Caco-2 (cell line): ENCODE results near the gene TPM4. TPM values are rescaled to one million over a fixed set of nuclear protein-coding genes. Genes with fewer than 3 reads are reported as not detected.

Source experiments
- BruUV-seq: library from RNA; stranded (reverse); fragments of 400-500 nt; replicated peaks from 2 replicates; lab custom pipeline; 2021; lab: Mats Ljungman, UMichigan
- CTCF ChIA-PET: fragments of 300-600 bp; sonication (Branson Sonifier 250); formaldehyde crosslinking; loops from one replicate; lab custom pipeline; 2022; ENCODE audit warnings: antibody characterized with exemption; lab: Charles Lee
- POLR2A ChIA-PET: fragments of 300-600 bp; sonication (Branson Sonifier 250); formaldehyde crosslinking; loops from one replicate; lab custom pipeline; 2022; ENCODE audit warnings: antibody characterized with exemption; lab: Charles Lee
- DNase-seq, 2 experiments: peaks; one replicate each; pipeline versions ENCODE4 v3.0.0 to v3.0.0-alpha.2; 2020 to 2022
- H3K27me3 ChIP-seq: replicated peaks from 2 replicates; pipeline ENCODE4 v1.6.0; 2011; ENCODE audit warnings: low read length; ENCODE audit not compliant: control insufficient read depth, insufficient read depth
- H3K36me3 ChIP-seq: 2 replicates; pipeline ENCODE4 v1.5.1; 2011; ENCODE audit warnings: low read length; ENCODE audit not compliant: control insufficient read depth, insufficient read depth
- H3K4me1 ChIP-seq: fragments of 250-450 bp; sonication (Bioruptor Pico); 2 replicates; pipeline ENCODE4 v1.5.1; 2020; ENCODE audit warnings: mild to moderate bottlenecking
- H3K4me3 ChIP-seq: 2 replicates; pipeline ENCODE4 v1.5.1; 2011; ENCODE audit warnings: low read depth, mild to moderate bottlenecking, control low read depth, low read length
- H3K9me3 ChIP-seq: fragments of 250-450 bp; sonication (Bioruptor Pico); 2 replicates; pipeline ENCODE4 v1.5.1; 2020; ENCODE audit warnings: mild to moderate bottlenecking, moderate library complexity
- H3K27ac Mint-ChIP-seq: one replicate; pipeline ENCODE4 v1.8.0; 2022; ENCODE audit warnings: mixed read lengths; ENCODE audit not compliant: unreplicated experiment
- H3K27me3 Mint-ChIP-seq: one replicate; pipeline ENCODE4 v1.8.0; 2022; ENCODE audit warnings: mixed read lengths; ENCODE audit not compliant: insufficient read depth, unreplicated experiment
- H3K36me3 Mint-ChIP-seq: one replicate; pipeline ENCODE4 v1.8.0; 2022; ENCODE audit warnings: mild to moderate bottlenecking, mixed read lengths; ENCODE audit not compliant: insufficient read depth, unreplicated experiment
- H3K4me1 Mint-ChIP-seq: one replicate; pipeline ENCODE4 v1.8.0; 2022; ENCODE audit warnings: low read depth, mixed read lengths; ENCODE audit not compliant: unreplicated experiment
- H3K4me3 Mint-ChIP-seq: one replicate; pipeline ENCODE4 v1.8.0; 2022; ENCODE audit warnings: mild to moderate bottlenecking, moderate library complexity, mixed read lengths; ENCODE audit not compliant: unreplicated experiment
- H3K9me3 Mint-ChIP-seq: one replicate; pipeline ENCODE4 v1.8.0; 2022; ENCODE audit warnings: mixed read lengths; ENCODE audit not compliant: unreplicated experiment
- intact Hi-C: fragments of 100-400 bp; cut with micrococcal nuclease; formaldehyde crosslinking; loops from one replicate; pipeline ENCODE4 v1.10.0; 2022; ENCODE audit not compliant: unreplicated experiment
- total RNA-seq: library from RNA; stranded (reverse); gene quantifications from 2 replicates; pipeline ENCODE4 v1.2.3, GENCODE V29; 2022
- TF ChIP-seq, protein P1 (sequence below), 2 experiments: fragments of 200-600 bp in 1 of 2; IDR thresholded peaks; 1 replicate in 1 of 2; 2 replicates in 1 of 2; pipeline versions ENCODE4 v1.5.1 to v1.8.0; 2011 to 2022; ENCODE audit warnings: antibody characterized with exemption in 1 of 2, control low read depth in 1 of 2, inconsistent platforms in 1 of 2, low read depth in 1 of 2, low read length in 1 of 2, mild to moderate bottlenecking in 1 of 2, moderate library complexity in 1 of 2; ENCODE audit not compliant: insufficient read depth in 1 of 2, severe bottlenecking in 1 of 2, unreplicated experiment in 1 of 2

The TPM4 gene
- total RNA-seq, 1 experiment from 2014 or later, result 368 TPM

DNA sequence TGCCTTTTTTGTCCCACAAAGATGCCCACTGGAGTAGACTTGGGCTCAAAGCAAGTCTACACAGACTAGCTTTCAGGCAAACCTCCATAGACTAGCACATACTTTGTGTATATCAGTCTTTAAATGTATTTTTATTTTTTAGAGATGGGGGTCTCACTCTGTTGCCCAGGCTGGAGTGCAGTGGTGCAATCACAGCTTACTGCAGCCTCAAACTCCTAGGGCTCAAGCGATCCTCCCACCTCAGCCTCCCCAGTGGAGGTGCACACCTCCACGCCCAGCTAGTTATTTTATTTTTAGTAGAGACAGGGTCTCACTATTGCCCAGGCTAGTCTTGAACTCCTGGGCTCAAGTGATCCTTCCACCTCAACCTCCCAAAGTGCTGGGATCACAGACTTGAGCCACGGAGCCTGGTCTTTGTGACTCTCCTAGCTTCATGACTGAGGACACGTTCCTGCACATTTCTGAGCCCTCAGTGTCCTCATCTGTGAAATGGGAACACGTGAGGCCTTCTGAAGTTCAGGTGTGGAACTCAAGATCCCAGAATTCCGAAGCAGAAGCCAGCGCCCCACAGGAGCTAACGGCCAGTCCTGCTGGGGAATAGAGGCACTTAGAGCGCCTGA, 5.1 kb upstream of the TPM4 start:
- H3K4me1 ChIP-seq, result 0 out of 2 replicates have a peak, but pooled peaks cover 4% of the 10 kb centered on the region
- Mint-ChIP-seq H3K27me3 (no peaks in the 10 kb centered on the region), H3K27ac (no peak overlapping the region), H3K36me3 (peaks cover 15% of the 10 kb centered on the region), H3K4me3 (no peak overlapping the region), H3K9me3 (no peaks in the 10 kb centered on the region), H3K4me1 (peaks cover 7% of the 10 kb centered on the region)
- TF ChIP-seq, protein P1, sequence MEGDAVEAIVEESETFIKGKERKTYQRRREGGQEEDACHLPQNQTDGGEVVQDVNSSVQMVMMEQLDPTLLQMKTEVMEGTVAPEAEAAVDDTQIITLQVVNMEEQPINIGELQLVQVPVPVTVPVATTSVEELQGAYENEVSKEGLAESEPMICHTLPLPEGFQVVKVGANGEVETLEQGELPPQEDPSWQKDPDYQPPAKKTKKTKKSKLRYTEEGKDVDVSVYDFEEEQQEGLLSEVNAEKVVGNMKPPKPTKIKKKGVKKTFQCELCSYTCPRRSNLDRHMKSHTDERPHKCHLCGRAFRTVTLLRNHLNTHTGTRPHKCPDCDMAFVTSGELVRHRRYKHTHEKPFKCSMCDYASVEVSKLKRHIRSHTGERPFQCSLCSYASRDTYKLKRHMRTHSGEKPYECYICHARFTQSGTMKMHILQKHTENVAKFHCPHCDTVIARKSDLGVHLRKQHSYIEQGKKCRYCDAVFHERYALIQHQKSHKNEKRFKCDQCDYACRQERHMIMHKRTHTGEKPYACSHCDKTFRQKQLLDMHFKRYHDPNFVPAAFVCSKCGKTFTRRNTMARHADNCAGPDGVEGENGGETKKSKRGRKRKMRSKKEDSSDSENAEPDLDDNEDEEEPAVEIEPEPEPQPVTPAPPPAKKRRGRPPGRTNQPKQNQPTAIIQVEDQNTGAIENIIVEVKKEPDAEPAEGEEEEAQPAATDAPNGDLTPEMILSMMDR (IDR thresholded peaks at IDR 0.05; ENCODE audit: insufficient read depth in 1 of 2, low read depth in 1 of 2, low read length in 1 of 2, severe bottlenecking in 1 of 2, unreplicated experiment in 1 of 2), result no peak
- ChIA-PET POLR2A (no interaction called here), CTCF (interaction anchor here (0.6 kb wide), 1 partner anchor 89 kb away, joined by 5 read pairs; no protein-coding TSS in a partner anchor)
- H3K36me3 ChIP-seq, result no peaks in the 10 kb centered on the region
- H3K27me3 ChIP-seq, result no peaks in the 10 kb centered on the region
- H3K9me3 ChIP-seq, result no peaks in the 10 kb centered on the region
- H3K4me3 ChIP-seq, result no peak overlapping the region
- BruUV-seq, result no TSS peak
- intact Hi-C loops, result no loop called here
- DNase-seq, result no peak

DNA sequence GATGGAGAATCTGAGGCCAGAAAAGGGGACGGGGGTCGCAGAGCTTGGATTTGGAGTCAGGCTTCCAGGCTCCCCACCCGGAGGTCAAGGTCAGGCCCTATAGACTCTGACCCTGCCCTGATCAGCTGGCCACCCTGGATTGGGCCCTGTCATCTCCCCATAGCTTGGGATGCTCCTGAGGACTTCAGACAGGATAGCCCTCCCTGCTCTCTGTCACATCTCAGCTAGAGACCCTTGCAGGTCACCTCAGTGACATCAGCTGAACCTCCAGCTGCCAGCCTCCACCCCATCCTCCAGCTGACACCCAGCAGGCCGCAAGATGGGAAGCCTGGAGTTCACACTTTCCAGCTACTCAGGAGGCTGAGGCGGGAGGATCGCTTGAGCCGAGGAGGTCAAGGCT, 2.8 kb upstream of the TPM4 start:
- intact Hi-C loops, result no loop called here
- no TSS peak for BruUV-seq
- ChIA-PET POLR2A (interaction anchor here (0.6 kb wide), 1 partner anchor 15 kb away, joined by 8 read pairs; no protein-coding TSS in a partner anchor), CTCF (interaction anchor here (1.1 kb wide), 1 partner anchor 112 kb away, joined by 3 read pairs; the partner anchor contains the start of gene FAM32A)
- H3K4me1 Mint-ChIP-seq, result peaks cover 8% of the 10 kb centered on the region
- no peak for DNase-seq
- no peak overlapping the region for H3K27ac Mint-ChIP-seq
- Histone ChIP-seq H3K27me3 (no peaks in the 10 kb centered on the region), H3K4me3 (no peak overlapping the region), H3K4me1 (0 out of 2 replicates have a peak, but pooled peaks cover 6% of the 10 kb centered on the region), H3K36me3 (no peaks in the 10 kb centered on the region), H3K9me3 (no peaks in the 10 kb centered on the region)
- H3K36me3 Mint-ChIP-seq, result peaks cover 29% of the 10 kb centered on the region
- H3K4me3 Mint-ChIP-seq, result no peak overlapping the region
- no peaks in the 10 kb centered on the region for H3K9me3 Mint-ChIP-seq
- TF ChIP-seq, protein P1 (IDR thresholded peaks at IDR 0.05; ENCODE audit: insufficient read depth in 1 of 2, low read depth in 1 of 2, low read length in 1 of 2, severe bottlenecking in 1 of 2, unreplicated experiment in 1 of 2), result no peak
- H3K27me3 Mint-ChIP-seq, result no peaks in the 10 kb centered on the region

DNA sequence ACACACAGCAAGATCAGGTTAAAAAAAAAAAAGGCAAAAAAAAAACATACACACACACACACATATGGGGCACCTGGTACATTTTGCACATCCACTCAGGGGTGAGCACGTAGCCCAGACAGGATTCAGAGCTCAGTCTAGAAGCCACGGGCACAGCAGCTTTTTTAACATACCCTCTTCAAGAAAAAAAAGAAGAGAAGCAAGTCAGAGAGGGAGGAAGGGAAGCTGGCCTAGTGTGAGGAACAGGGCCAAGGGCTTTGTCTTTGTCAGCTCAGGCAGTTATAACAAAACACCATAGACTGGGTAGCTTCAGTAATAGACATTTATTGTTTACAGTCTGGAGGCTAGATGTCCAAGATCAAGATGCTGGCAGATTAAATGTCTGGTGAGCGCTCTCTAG, 2.3 kb upstream of the TPM4 start:
- ChIA-PET POLR2A (interaction anchor here (0.6 kb wide), 1 partner anchor 15 kb away, joined by 8 read pairs; no protein-coding TSS in a partner anchor), CTCF (interaction anchor here (1.1 kb wide), 1 partner anchor 111 kb away, joined by 3 read pairs; the partner anchor contains the start of gene FAM32A)
- peaks cover 34% of the 10 kb centered on the region for H3K36me3 Mint-ChIP-seq
- H3K27me3 Mint-ChIP-seq, result no peaks in the 10 kb centered on the region
- Histone ChIP-seq H3K4me1 (peaks cover 8% of the 10 kb centered on the region), H3K27me3 (no peaks in the 10 kb centered on the region), H3K36me3 (no peaks in the 10 kb centered on the region), H3K9me3 (no peaks in the 10 kb centered on the region), H3K4me3 (no peak overlapping the region)
- H3K27ac Mint-ChIP-seq, result no peak overlapping the region
- TF ChIP-seq, protein P1 (IDR thresholded peaks at IDR 0.05; ENCODE audit: insufficient read depth in 1 of 2, low read depth in 1 of 2, low read length in 1 of 2, severe bottlenecking in 1 of 2, unreplicated experiment in 1 of 2), result no peak
- intact Hi-C loops, result no loop called here
- H3K4me3 Mint-ChIP-seq, result no peak overlapping the region
- H3K4me1 Mint-ChIP-seq, result peaks cover 13% of the 10 kb centered on the region
- no TSS peak for BruUV-seq
- H3K9me3 Mint-ChIP-seq, result no peaks in the 10 kb centered on the region
- no peak for DNase-seq
